Astrocyte (in vitro differentiated cells and primary cell): ENCODE results near the gene ZMAT3. TPM values are rescaled to one million over a fixed set of nuclear protein-coding genes. Genes with fewer than 3 reads are reported as not detected.

Experiments
- DNase-seq: peaks from one replicate; pipeline ENCODE4 v3.0.0-alpha.2; 2010; ENCODE audit warnings: low read depth
- FAIRE-seq: peaks from 2 replicates; lab custom pipeline; 2011; peaks lifted over from hg19 to GRCh38; lab: Jason Lieb, UNC
- H2AFZ ChIP-seq: 2 replicates; pipeline ENCODE4 v1.6.0; 2012; ENCODE audit warnings: low read depth, low read length, inconsistent platforms
- H3K27ac ChIP-seq: 2 replicates; pipeline ENCODE4 v1.5.1; 2011; ENCODE audit warnings: low read depth, low read length, inconsistent platforms
- H3K27me3 ChIP-seq: 2 replicates; pipeline ENCODE4 v1.6.0; 2011; ENCODE audit warnings: low read length, inconsistent platforms; ENCODE audit not compliant: insufficient read depth
- H3K36me3 ChIP-seq: 2 replicates; pipeline ENCODE4 v1.5.1; 2011; ENCODE audit warnings: low read length, inconsistent platforms; ENCODE audit not compliant: insufficient read depth
- H3K4me1 ChIP-seq: 2 replicates; pipeline ENCODE4 v1.5.1; 2011; ENCODE audit warnings: low read length, inconsistent platforms; ENCODE audit not compliant: insufficient read depth
- H3K4me2 ChIP-seq: 2 replicates; pipeline ENCODE4 v1.6.0; 2012; ENCODE audit warnings: low read length, inconsistent platforms
- H3K4me3 ChIP-seq: 2 replicates; pipeline ENCODE4 v1.5.1; 2011; ENCODE audit warnings: low read depth, mild to moderate bottlenecking, low read length, inconsistent platforms; ENCODE audit not compliant: insufficient read depth
- H3K79me2 ChIP-seq: 2 replicates; pipeline ENCODE4 v1.6.0; 2012; ENCODE audit warnings: mild to moderate bottlenecking, low read length, inconsistent platforms; ENCODE audit not compliant: insufficient read depth
- H3K9ac ChIP-seq: 2 replicates; pipeline ENCODE4 v1.6.0; 2012; ENCODE audit warnings: mild to moderate bottlenecking, low read length, inconsistent platforms
- H3K9me3 ChIP-seq: 2 replicates; pipeline ENCODE4 v1.5.1; 2012; ENCODE audit warnings: low read depth, mild to moderate bottlenecking, low read length, inconsistent platforms; ENCODE audit not compliant: insufficient read depth
- H4K20me1 ChIP-seq: 2 replicates; pipeline ENCODE4 v1.6.0; 2012; ENCODE audit warnings: low read length, inconsistent platforms; ENCODE audit not compliant: insufficient read depth
- H3K27ac Mint-ChIP-seq: one replicate; pipeline ENCODE4 v1.8.0; 2021; ENCODE audit warnings: mild to moderate bottlenecking, mixed read lengths; ENCODE audit not compliant: unreplicated experiment
- H3K27me3 Mint-ChIP-seq: one replicate; pipeline ENCODE4 v1.8.0; 2021; ENCODE audit warnings: low read depth, mixed read lengths; ENCODE audit not compliant: unreplicated experiment
- H3K36me3 Mint-ChIP-seq: one replicate; pipeline ENCODE4 v1.8.0; 2021; ENCODE audit warnings: low read depth, mixed read lengths; ENCODE audit not compliant: unreplicated experiment
- H3K4me1 Mint-ChIP-seq: one replicate; pipeline ENCODE4 v1.8.0; 2021; ENCODE audit warnings: low read depth, mixed read lengths; ENCODE audit not compliant: unreplicated experiment
- H3K4me3 Mint-ChIP-seq: one replicate; pipeline ENCODE4 v1.8.0; 2021; ENCODE audit warnings: mild to moderate bottlenecking, moderate library complexity, mixed read lengths; ENCODE audit not compliant: unreplicated experiment
- H3K9me3 Mint-ChIP-seq: one replicate; pipeline ENCODE4 v1.8.0; 2021; ENCODE audit warnings: mild to moderate bottlenecking, mixed read lengths; ENCODE audit not compliant: unreplicated experiment
- CTCF ChIP-seq: IDR thresholded peaks from 2 replicates; pipeline ENCODE4 v1.5.1; 2011; ENCODE audit warnings: low read depth, mild to moderate bottlenecking, inconsistent platforms, low read length, moderate library complexity; ENCODE audit not compliant: insufficient read depth
- EZH2 ChIP-seq: IDR thresholded peaks from 2 replicates; pipeline ENCODE4 v1.6.1; 2012; ENCODE audit warnings: mild to moderate bottlenecking, low read length, inconsistent platforms; ENCODE audit not compliant: insufficient read depth
- total RNA-seq: library from RNA; stranded (reverse); gene quantifications from 2 replicates; pipeline ENCODE4 v1.2.1, GENCODE V29; 2021

ZMAT3 gene
- total RNA-seq, 1 donor from 2014 or later = 89.6 TPM

- Mint-ChIP-seq H3K27me3 (no peaks in the 10 kb centered on the region), H3K4me3 (no peak overlapping the region), H3K9me3 (peaks cover 15% of the 10 kb centered on the region), H3K27ac (no peak overlapping the region), H3K36me3 (peaks cover 30% of the 10 kb centered on the region), H3K4me1 (no peaks in the 10 kb centered on the region)
- no peak overlapping the region for H2AFZ ChIP-seq
- H3K4me2 ChIP-seq = no peak overlapping the region
- peak; percentile 12 for DNase-seq
- H3K4me3 ChIP-seq = no peak overlapping the region
- no peak overlapping the region for H3K27ac ChIP-seq
- H4K20me1 ChIP-seq = no peaks in the 10 kb centered on the region
- no peaks in the 10 kb centered on the region for H3K27me3 ChIP-seq
- no peak for FAIRE-seq
- no peaks in the 10 kb centered on the region for H3K4me1 ChIP-seq
- peaks cover 2% of the 10 kb centered on the region for H3K9me3 ChIP-seq
- no peak overlapping the region for H3K9ac ChIP-seq
- no peaks in the 10 kb centered on the region for H3K36me3 ChIP-seq
- no peaks in the 10 kb centered on the region for H3K79me2 ChIP-seq
- TF ChIP-seq CTCF (no peak), EZH2 (no peak)
Measured at GRCh38 chr3:178982137-178982536, 89.5 kb downstream of the ZMAT3 start.

GRCh38 chr3:178975320-178975719, 96.3 kb downstream of the ZMAT3 start:
- no peak for TF ChIP-seq EZH2
- TF ChIP-seq CTCF = no peak
- Histone ChIP-seq H3K9me3 (no peaks in the 10 kb centered on the region), H2AFZ (no peak overlapping the region), H3K4me2 (no peak overlapping the region), H4K20me1 (no peaks in the 10 kb centered on the region), H3K4me1 (no peaks in the 10 kb centered on the region), H3K9ac (no peak overlapping the region), H3K27ac (no peak overlapping the region), H3K27me3 (no peaks in the 10 kb centered on the region), H3K79me2 (no peaks in the 10 kb centered on the region), H3K36me3 (no peaks in the 10 kb centered on the region), H3K4me3 (no peak overlapping the region)
- FAIRE-seq = no peak
- Mint-ChIP-seq H3K4me3 (no peak overlapping the region), H3K36me3 (peaks cover 3% of the 10 kb centered on the region), H3K9me3 (peaks cover 6% of the 10 kb centered on the region), H3K27me3 (no peaks in the 10 kb centered on the region), H3K27ac (no peak overlapping the region), H3K4me1 (no peaks in the 10 kb centered on the region)
- DNase-seq = no peak

GRCh38 chr3:178971614-178972013, 100.0 kb downstream of the ZMAT3 start:
- TF ChIP-seq EZH2 (no peak), CTCF (no peak)
- Mint-ChIP-seq H3K36me3 (peaks cover 3% of the 10 kb centered on the region), H3K4me1 (peaks cover 10% of the 10 kb centered on the region), H3K27me3 (no peaks in the 10 kb centered on the region), H3K4me3 (no peak overlapping the region), H3K9me3 (peaks cover 6% of the 10 kb centered on the region), H3K27ac (no peak overlapping the region)
- no peaks in the 10 kb centered on the region for H4K20me1 ChIP-seq
- no peaks in the 10 kb centered on the region for H3K9me3 ChIP-seq
- no peak overlapping the region for H3K27ac ChIP-seq
- no peaks in the 10 kb centered on the region for H3K79me2 ChIP-seq
- no peaks in the 10 kb centered on the region for H3K36me3 ChIP-seq
- FAIRE-seq = no peak
- H2AFZ ChIP-seq = no peak overlapping the region
- DNase-seq = peak; percentile 8
- H3K9ac ChIP-seq = no peak overlapping the region
- no peak overlapping the region for H3K4me2 ChIP-seq
- H3K4me3 ChIP-seq = no peak overlapping the region
- no peaks in the 10 kb centered on the region for H3K27me3 ChIP-seq
- H3K4me1 ChIP-seq = peaks cover 10% of the 10 kb centered on the region
